GM06990 (cell line): Measurements from ENCODE around the gene RICTOR.

ENCODE experiments used
- DNase-seq: peaks from one replicate; pipeline ENCODE4 v3.0.0-alpha.2; 2011; ENCODE audit not compliant: insufficient read length; ENCODE audit errors: extremely low read depth
- H3K27me3 ChIP-seq: replicated peaks from 2 replicates; pipeline ENCODE4 v1.6.0; 2011; ENCODE audit warnings: low read length; ENCODE audit not compliant: control insufficient read depth, insufficient read depth
- H3K36me3 ChIP-seq: 2 replicates; pipeline ENCODE4 v1.5.1; 2011; ENCODE audit warnings: low read length; ENCODE audit not compliant: control insufficient read depth, insufficient read depth
- H3K4me3 ChIP-seq: replicated peaks from 2 replicates; pipeline ENCODE4 v1.5.1; 2011; ENCODE audit warnings: low read depth, mild to moderate bottlenecking, control low read depth, low read length
- CTCF ChIP-seq: IDR thresholded peaks from 2 replicates; pipeline ENCODE4 v1.5.1; 2011; ENCODE audit warnings: low read length, control low read depth, mild to moderate bottlenecking, inconsistent platforms; ENCODE audit not compliant: insufficient read depth, poor library complexity, severe bottlenecking

The RICTOR gene

GRCh38 chr5:38923661-38924451, 150.3 kb downstream of the RICTOR start:
- Histone ChIP-seq H3K27me3 (no peaks in the 10 kb centered on the region; the same call in 1 of the 2 replicates), H3K36me3 (no peaks in the 10 kb centered on the region), H3K4me3 (no peak overlapping the region)
- TF ChIP-seq CTCF, result no peak
- DNase-seq, result no peak

- DNase-seq, result no peak
- no peaks in the 10 kb centered on the region; the same call in none of the 2 replicates for H3K27me3 ChIP-seq
- no peaks in the 10 kb centered on the region for H3K36me3 ChIP-seq
- TF ChIP-seq CTCF, result peak; percentile 91
- H3K4me3 ChIP-seq, result no peak overlapping the region
These were observed 152.0 kb downstream of the RICTOR start for GRCh38 chr5:38922199-38922598.

GRCh38 chr5:38921174-38921573, 153.0 kb downstream of the RICTOR start:
- Histone ChIP-seq H3K36me3 (no peaks in the 10 kb centered on the region), H3K27me3 (no peaks in the 10 kb centered on the region; the same call in none of the 2 replicates), H3K4me3 (no peak overlapping the region)
- DNase-seq, result no peak
- no peak for TF ChIP-seq CTCF

GRCh38 chr5:38916802-38917201, 157.4 kb downstream of the RICTOR start:
- no peaks in the 10 kb centered on the region; the same call in 1 of the 2 replicates for H3K27me3 ChIP-seq
- no peak overlapping the region for H3K4me3 ChIP-seq
- no peak for DNase-seq
- H3K36me3 ChIP-seq, result no peaks in the 10 kb centered on the region
- TF ChIP-seq CTCF, result no peak

- no peak for DNase-seq
- no peak for TF ChIP-seq CTCF
- no peak overlapping the region for H3K4me3 ChIP-seq
These were observed 160.5 kb downstream of the RICTOR start for GRCh38 chr5:38913714-38914113.

GRCh38 chr5:38911933-38912332, 162.3 kb downstream of the RICTOR start:
- DNase-seq, result no peak
- no peak overlapping the region for H3K4me3 ChIP-seq
- TF ChIP-seq CTCF, result no peak
- H3K36me3 ChIP-seq, result no peaks in the 10 kb centered on the region
- no peaks in the 10 kb centered on the region for H3K27me3 ChIP-seq

More at GRCh38 chr5:38913714-38914113, 160.5 kb downstream of the RICTOR start:
- Histone ChIP-seq H3K27me3 (no peaks in the 10 kb centered on the region; the same call in 1 of the 2 replicates), H3K36me3 (no peaks in the 10 kb centered on the region)
